A549 (cell line): Measurements from ENCODE around the gene GPAT3. TPM values are rescaled to one million over a fixed set of nuclear protein-coding genes. Genes with fewer than 3 reads are reported as not detected.

Experiments used
- ATAC-seq, 2 experiments: fragments of 200-7000 bp in 1 of 2; fragments of >200 bp in 1 of 2; cut with Nextera tagmentation in 1 of 2; cut with Tn5 transposase in 1 of 2; 3 replicates each; pipeline versions ENCODE4 v1.8.0 to v1.9.1; 2018 to 2020; ENCODE audit warnings: mild to moderate bottlenecking in 1 of 2, moderate library complexity in 1 of 2
- CTCF ChIA-PET: fragments of 300-600 bp; sonication (Branson Sonifier 250); formaldehyde crosslinking; extraction: SDS; loops from one replicate; lab custom pipeline; 2021; ENCODE audit warnings: antibody characterized with exemption, inconsistent platforms; lab: Yijun Ruan, JAX
- POLR2A ChIA-PET: fragments of 350-600 bp; formaldehyde crosslinking; extraction: SDS; loops from one replicate; lab custom pipeline; 2021; ENCODE audit warnings: antibody characterized with exemption, inconsistent platforms; lab: Yijun Ruan, JAX
- DNase-seq, 2 experiments: peaks; one replicate each; pipeline versions ENCODE4 v3.0.0 to v3.0.0-alpha.2; 2011 to 2016; ENCODE audit warnings: low read depth in 1 of 2, low spot score in 1 of 2
- FAIRE-seq: peaks from 2 replicates; lab custom pipeline; 2011; peaks lifted over from hg19 to GRCh38; lab: Jason Lieb, UNC
- H3K27ac ChIP-seq, 2 experiments: fragments of >200 bp; sonication (Bioruptor Twin); formaldehyde crosslinking; 3 replicates each; pipeline ENCODE4 v1.5.1; 2016 to 2017
- H3K4me1 ChIP-seq: fragments of >200 bp; sonication (Bioruptor Twin); formaldehyde crosslinking; 3 replicates; pipeline ENCODE4 v1.6.1; 2016
- H3K4me2 ChIP-seq: fragments of >200 bp; sonication (Bioruptor Twin); formaldehyde crosslinking; 3 replicates; pipeline ENCODE4 v1.6.1; 2016
- H3K4me3 ChIP-seq: fragments of >200 bp; sonication (Bioruptor Twin); formaldehyde crosslinking; 3 replicates; pipeline ENCODE4 v1.5.1; 2016
- H3K9me3 ChIP-seq: fragments of >200 bp; sonication (Bioruptor Twin); formaldehyde crosslinking; 3 replicates; pipeline ENCODE4 v1.6.1; 2016
- CEBPB ChIP-seq, 2 experiments: fragments of >200 bp in 1 of 2; sonication (Bioruptor Twin) in 1 of 2; formaldehyde crosslinking in 1 of 2; IDR thresholded peaks; 2 replicates each; pipeline ENCODE4 v1.6.1; 2012 to 2016
- CHD2 ChIP-seq: fragments of 150-350 bp; IDR thresholded peaks from 2 replicates; pipeline ENCODE4 v1.6.1; 2014; ENCODE audit warnings: low read length; ENCODE audit not compliant: partially characterized antibody
- CHD4 ChIP-seq: fragments of 200-600 bp; sonication (generic); IDR thresholded peaks from 2 replicates; pipeline ENCODE4 v1.6.1; 2016; ENCODE audit warnings: antibody characterized with exemption, mild to moderate bottlenecking, borderline replicate concordance
- CTCF ChIP-seq: fragments of >200 bp; sonication (Bioruptor Twin); formaldehyde crosslinking; IDR thresholded peaks from 3 replicates; pipeline ENCODE4 v1.5.1; 2016
- E2F6 ChIP-seq: IDR thresholded peaks from 2 replicates; pipeline ENCODE4 v1.6.1; 2012; ENCODE audit warnings: low read depth, borderline replicate concordance
- ELK1 ChIP-seq: fragments of 150-350 bp; IDR thresholded peaks from 2 replicates; pipeline ENCODE4 v1.6.1; 2014; ENCODE audit warnings: low read depth, mild to moderate bottlenecking, low read length
- HOXB5 ChIP-seq: fragments of 250-450 bp; sonication (Bioruptor Pico); IDR thresholded peaks from 2 replicates; pipeline ENCODE4 v1.5.0; 2020; ENCODE audit warnings: mild to moderate bottlenecking, moderate library complexity
- JUN ChIP-seq, 2 experiments: fragments of >200 bp; sonication (Bioruptor Twin); formaldehyde crosslinking; IDR thresholded peaks; 2 replicates in 1 of 2; 3 replicates in 1 of 2; pipeline ENCODE4 v1.6.1; 2016 to 2017
- JUNB ChIP-seq: fragments of >200 bp; sonication (Bioruptor Twin); formaldehyde crosslinking; IDR thresholded peaks from 2 replicates; pipeline ENCODE4 v1.6.1; 2016
- KDM5A ChIP-seq: fragments of 200-600 bp; sonication (generic); IDR thresholded peaks from 2 replicates; pipeline ENCODE4 v1.6.1; 2016; ENCODE audit warnings: antibody characterized with exemption, mild to moderate bottlenecking
- MAZ ChIP-seq: fragments of 150-350 bp; IDR thresholded peaks from 2 replicates; pipeline ENCODE4 v1.6.1; 2014; ENCODE audit warnings: antibody characterized with exemption, low read depth, low read length, borderline replicate concordance
- NFE2L2 ChIP-seq: fragments of 150-350 bp; conservative IDR thresholded peaks from 2 replicates; pipeline ENCODE4 v1.6.1; 2014; ENCODE audit warnings: low read length
- PBX3 ChIP-seq: IDR thresholded peaks from 2 replicates; pipeline ENCODE4 v1.6.1; 2012
- RAD21 ChIP-seq, 2 experiments: fragments of >200 bp in 1 of 2; sonication (Bioruptor Twin) in 1 of 2; formaldehyde crosslinking in 1 of 2; IDR thresholded peaks in 1 of 2; conservative IDR thresholded peaks in 1 of 2; 2 replicates in 1 of 2; 3 replicates in 1 of 2; pipeline ENCODE4 v1.6.1; 2012 to 2018; ENCODE audit warnings: inconsistent platforms in 1 of 2
- RARB ChIP-seq: fragments of 250-450 bp; sonication (Bioruptor Pico); IDR thresholded peaks from 2 replicates; pipeline ENCODE4 v1.8.0; 2021; ENCODE audit warnings: mild to moderate bottlenecking, moderate library complexity
- RCOR1 ChIP-seq: fragments of 150-350 bp; IDR thresholded peaks from 2 replicates; pipeline ENCODE4 v1.6.1; 2014; ENCODE audit warnings: antibody characterized with exemption, low read length, low read depth
- SMC3 ChIP-seq: fragments of >200 bp; sonication (Bioruptor Twin); formaldehyde crosslinking; IDR thresholded peaks from 3 replicates; pipeline ENCODE4 v1.6.1; 2018; ENCODE audit warnings: inconsistent platforms
- TFCP2L1 ChIP-seq: fragments of 250-450 bp; sonication (Bioruptor Pico); IDR thresholded peaks from 2 replicates; pipeline ENCODE4 v1.5.0; 2021; ENCODE audit warnings: mild to moderate bottlenecking
- USF2 ChIP-seq: fragments of 450-650 bp; IDR thresholded peaks from 2 replicates; pipeline ENCODE4 v1.6.1; 2014; ENCODE audit warnings: antibody characterized with exemption
- WGBS: methylation state at CpG from one replicate; pipeline ENCODE4 v1.1.6; 2017; ENCODE audit errors: missing lambda C conversion rate; 5-methylcytosine and 5-hydroxymethylcytosine counted together
- polyA plus RNA-seq, 4 experiments: library from polyadenylated mRNA; depleted of rRNA in 3 of 4; stranded (reverse); fragments of >200 nt; fragmentation: RNase III in 1 of 4; extraction: RNeasy Plus Mini Kit Qiagen cat#74134 plus additional on column Dnase treatment in 1 of 4; gene quantifications; 2 replicates in 3 of 4; 3 replicates in 1 of 4; pipeline ENCODE4 v1.2.3, GENCODE V29; 2011 to 2017

The GPAT3 gene
- polyA plus RNA-seq, 2 of the 4 experiments (the other 2 are of a cell fraction), result 12.9 to 44.9 TPM

GRCh38 chr4:83636930-83637329 lies 101.0 kb downstream of the GPAT3 start:
- Histone ChIP-seq H3K4me1 (no peaks in the 10 kb centered on the region), H3K9me3 (no peaks in the 10 kb centered on the region), H3K4me2 (no peak overlapping the region), H3K27ac (no peak overlapping the region), H3K4me3 (no peak overlapping the region)
- TF ChIP-seq ELK1 (no peak), MAZ (no peak), CEBPB (IDR thresholded peaks at IDR 0.05) (no peak), RARB (CRISPR knock-in tag) (no peak), E2F6 (no peak), TFCP2L1 (CRISPR knock-in tag) (no peak)
- no peak for DNase-seq
- WGBS, result 92% methylated on average over 8 of the region's 8 CpGs
- no peak for ATAC-seq
- no peak for FAIRE-seq
- ChIA-PET POLR2A (no interaction called here), CTCF (no interaction called here)

- no peak overlapping the region for H3K4me2 ChIP-seq
- peak; percentile 46 to 73 for DNase-seq
- H3K4me3 ChIP-seq, result no peak overlapping the region
- TF ChIP-seq CHD2, result no peak
- TF ChIP-seq CEBPB (IDR thresholded peaks at IDR 0.05), result peak; percentile 57 to 71
- TF ChIP-seq SMC3, result peak; percentile 94
- TF ChIP-seq CTCF, result peak; percentile 86
- TF ChIP-seq RAD21 (conservative IDR thresholded peaks at IDR 0.05 in 1 of 2, IDR thresholded peaks at IDR 0.05 in 1 of 2), result peak; percentile 90
- no peaks in the 10 kb centered on the region for H3K4me1 ChIP-seq
- no peak overlapping the region for H3K27ac ChIP-seq
- peak; percentile 80 to 88; a peak in 5 of 6 replicates for ATAC-seq
- 21% methylated on average over 5 of the region's 5 CpGs for whole genome bisulfite sequencing
- CTCF ChIA-PET, result interaction anchor here (0.7 to 1.9 kb wide), 14 partner anchors 8 to 149 kb away, joined by 3 to 9 read pairs (median 4); no protein-coding TSS in a partner anchor
- POLR2A ChIA-PET, result no interaction called here
- H3K9me3 ChIP-seq, result no peaks in the 10 kb centered on the region
- FAIRE-seq, result no peak
Measured at GRCh38 chr4:83639849-83640493, 104.1 kb downstream of the GPAT3 start.

GRCh38 chr4:83643036-83643435 lies 107.1 kb downstream of the GPAT3 start:
- H3K4me2 ChIP-seq, result no peak overlapping the region
- ChIA-PET CTCF (interaction anchor here (1.4 to 3.2 kb wide), 4 partner anchors 10 to 861 kb away, joined by 5 to 12 read pairs (median 10); no protein-coding TSS in a partner anchor), POLR2A (no interaction called here)
- H3K4me1 ChIP-seq, result no peaks in the 10 kb centered on the region
- 61% methylated on average over 4 of the region's 4 CpGs for WGBS
- H3K9me3 ChIP-seq, result no peaks in the 10 kb centered on the region
- H3K27ac ChIP-seq, result no peak overlapping the region
- DNase-seq, result no peak
- TF ChIP-seq USF2 (no peak), NFE2L2 (no peak), CEBPB (IDR thresholded peaks at IDR 0.05) (no peak), KDM5A (no peak), HOXB5 (CRISPR knock-in tag) (no peak), JUN (IDR thresholded peaks at IDR 0.05) (no peak), PBX3 (no peak), RCOR1 (no peak), JUNB (no peak), CHD4 (no peak)
- no peak overlapping the region for H3K4me3 ChIP-seq
- no peak for FAIRE-seq
- no peak for ATAC-seq
